Activated naive CD4-positive, alpha-beta T cell treated with anti-CD3 and anti-CD28 coated beads, Interleukin-2, amount 50 U/mL, for 72 hours (primary cell): ENCODE measurements around the gene MGST1. TPM values are rescaled to one million over a fixed set of nuclear protein-coding genes. Genes with fewer than 3 reads are reported as not detected.
"Not testable (repeated sequence)": the region's sequence is repeated elsewhere in the genome, so short reads cannot be mapped to it uniquely, and the experiment has no call there.

Experiments used
- ATAC-seq, 2 donors: fragments of 150-1000 bp; cut with Tn5 transposase; 2 replicates each; pipeline ENCODE4 v1.10.0; 2021; ENCODE audit warnings: mild to moderate bottlenecking in 2 of 2, moderate library complexity in 2 of 2
- DNase-seq, 2 donors: peaks; one replicate each; pipeline ENCODE4 v3.0.0; 2021 to 2022; ENCODE audit warnings: low spot score in 2 of 2
- H3K27ac Mint-ChIP-seq, 2 donors: one replicate each; pipeline ENCODE4 v1.8.0; 2022; ENCODE audit warnings: mild to moderate bottlenecking in 2 of 2, mixed read lengths in 2 of 2
- H3K36me3 Mint-ChIP-seq, 2 donors: one replicate each; pipeline ENCODE4 v1.8.0; 2022; ENCODE audit warnings: mixed read lengths in 2 of 2
- H3K9me3 Mint-ChIP-seq, 2 donors: one replicate each; pipeline ENCODE4 v1.8.0; 2022; ENCODE audit warnings: mixed read lengths in 2 of 2
- total RNA-seq, 2 donors: library from RNA; stranded (reverse); gene quantifications; one replicate each; pipeline ENCODE4 v1.2.3, GENCODE V29; 2022

The MGST1 gene
- total RNA-seq, 2 donors from 2014 or later, result not detected

DNA sequence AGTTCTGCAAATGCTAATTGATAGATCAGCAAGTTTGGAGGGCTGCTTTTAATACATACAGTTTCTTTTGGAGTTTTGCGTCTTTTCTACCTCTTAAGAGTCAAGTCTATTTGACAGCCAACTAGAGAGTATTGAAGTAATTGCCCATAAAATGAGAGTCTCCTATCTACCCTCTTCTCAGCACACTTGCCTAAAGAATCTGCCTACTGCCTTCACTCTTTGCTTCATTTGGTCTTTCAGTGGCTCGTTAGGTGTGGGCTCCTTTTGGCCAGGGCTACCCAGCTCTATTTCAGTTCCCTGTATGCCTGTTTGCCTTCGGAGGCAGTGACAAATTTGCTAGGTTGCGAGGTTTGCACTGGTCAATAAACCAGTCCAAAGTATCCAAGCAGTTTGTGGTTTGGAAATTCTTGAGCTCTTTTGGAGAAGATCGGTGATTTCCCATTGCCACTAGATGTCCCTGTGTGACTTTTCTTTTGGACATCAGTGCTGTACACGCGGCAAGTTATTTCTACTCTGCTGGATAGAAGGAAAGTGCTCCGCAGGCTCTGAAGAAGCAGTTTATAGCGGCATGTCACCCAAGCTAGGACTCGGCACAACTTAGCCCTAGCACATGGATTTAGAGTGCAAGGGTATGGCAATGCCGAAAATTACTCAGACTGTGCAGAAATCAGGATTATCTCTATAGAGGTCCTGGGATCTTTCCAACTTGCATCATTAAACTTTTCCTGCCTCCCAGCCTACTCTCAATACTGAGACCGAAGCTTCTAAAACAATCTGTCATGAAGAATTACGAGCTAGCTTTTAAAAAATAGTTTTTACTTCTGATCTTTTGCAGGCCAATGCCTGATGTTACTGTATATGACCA, 38.6 kb downstream of the MGST1 start:
- no peaks in the 10 kb centered on the region for H3K36me3 Mint-ChIP-seq
- no peak for DNase-seq
- no peak for ATAC-seq
- H3K27ac Mint-ChIP-seq, result no peak overlapping the region
- H3K9me3 Mint-ChIP-seq, result peaks cover 10 to 15% of the 10 kb centered on the region in 2 donors

GRCh38 chr12:16387919-16388318, 40.5 kb downstream of the MGST1 start:
- ATAC-seq, result no peak
- Mint-ChIP-seq H3K27ac (no peak overlapping the region), H3K36me3 (no peaks in the 10 kb centered on the region), H3K9me3 (peaks cover 11 to 23% of the 10 kb centered on the region in 2 donors)
- no peak for DNase-seq

GRCh38 chr12:16389594-16389993, 42.1 kb downstream of the MGST1 start:
- Mint-ChIP-seq H3K36me3 (no peaks in the 10 kb centered on the region), H3K27ac (no peak overlapping the region), H3K9me3 (peaks cover 11 to 19% of the 10 kb centered on the region in 2 donors)
- DNase-seq (no peak), ATAC-seq (no peak)

- no peak for ATAC-seq
- H3K9me3 Mint-ChIP-seq, result peaks cover 7 to 13% of the 10 kb centered on the region in 2 donors
- DNase-seq, result no peak
- H3K27ac Mint-ChIP-seq, result no peak overlapping the region
- no peaks in the 10 kb centered on the region for H3K36me3 Mint-ChIP-seq
These were observed 45.5 kb downstream of the MGST1 start for GRCh38 chr12:16392846-16393535.

GRCh38 chr12:16399101-16399500, 51.7 kb downstream of the MGST1 start:
- Mint-ChIP-seq H3K36me3 (no peaks in the 10 kb centered on the region), H3K9me3 (peaks cover 0 to 6% of the 10 kb centered on the region in 2 donors), H3K27ac (no peak overlapping the region)
- no peak for DNase-seq
- no peak for ATAC-seq

DNA sequence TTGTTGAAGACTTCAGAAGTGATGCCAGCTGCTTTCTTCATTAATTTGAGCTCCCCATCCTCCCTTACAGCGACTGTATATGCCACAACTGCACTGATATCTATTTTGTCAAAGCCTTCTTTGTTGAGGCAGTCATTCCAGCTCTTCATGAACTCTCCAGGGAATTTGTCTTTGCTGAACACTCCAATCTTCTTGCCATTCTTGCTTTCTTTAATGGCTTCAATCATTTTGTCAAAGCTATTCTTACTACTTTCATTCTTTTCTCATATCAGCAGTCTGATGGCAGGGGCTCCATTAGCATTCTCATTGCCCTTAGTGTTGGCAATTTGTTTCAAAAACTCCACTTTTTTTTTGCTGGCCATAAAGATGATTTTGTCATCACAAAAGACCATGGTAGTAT, 54.4 kb downstream of the MGST1 start:
- H3K36me3 Mint-ChIP-seq, ATAC-seq, H3K27ac Mint-ChIP-seq, DNase-seq, H3K9me3 Mint-ChIP-seq: not testable (repeated sequence)

- no peak overlapping the region for H3K27ac Mint-ChIP-seq
- DNase-seq, result no peak
- H3K36me3 Mint-ChIP-seq, result no peaks in the 10 kb centered on the region
- ATAC-seq, result no peak
- peaks cover 5 to 14% of the 10 kb centered on the region in 2 donors for H3K9me3 Mint-ChIP-seq
These were observed 59.9 kb downstream of the MGST1 start for GRCh38 chr12:16407346-16407745.

Other genes with a start within 250 kb of the MGST1 start
- not detected for gene SLC15A5, start 70.0 kb upstream of the MGST1 start, total RNA-seq